NCI-H1694 treated with DMSO at 0.1 percent for 48 hours (cell line): ENCODE data around the gene TNXB.

Source experiments
- DNase-seq: peaks from one replicate; lab custom pipeline; 2025; lab: John Stamatoyannopoulos, UW

Gene TNXB, protein sequence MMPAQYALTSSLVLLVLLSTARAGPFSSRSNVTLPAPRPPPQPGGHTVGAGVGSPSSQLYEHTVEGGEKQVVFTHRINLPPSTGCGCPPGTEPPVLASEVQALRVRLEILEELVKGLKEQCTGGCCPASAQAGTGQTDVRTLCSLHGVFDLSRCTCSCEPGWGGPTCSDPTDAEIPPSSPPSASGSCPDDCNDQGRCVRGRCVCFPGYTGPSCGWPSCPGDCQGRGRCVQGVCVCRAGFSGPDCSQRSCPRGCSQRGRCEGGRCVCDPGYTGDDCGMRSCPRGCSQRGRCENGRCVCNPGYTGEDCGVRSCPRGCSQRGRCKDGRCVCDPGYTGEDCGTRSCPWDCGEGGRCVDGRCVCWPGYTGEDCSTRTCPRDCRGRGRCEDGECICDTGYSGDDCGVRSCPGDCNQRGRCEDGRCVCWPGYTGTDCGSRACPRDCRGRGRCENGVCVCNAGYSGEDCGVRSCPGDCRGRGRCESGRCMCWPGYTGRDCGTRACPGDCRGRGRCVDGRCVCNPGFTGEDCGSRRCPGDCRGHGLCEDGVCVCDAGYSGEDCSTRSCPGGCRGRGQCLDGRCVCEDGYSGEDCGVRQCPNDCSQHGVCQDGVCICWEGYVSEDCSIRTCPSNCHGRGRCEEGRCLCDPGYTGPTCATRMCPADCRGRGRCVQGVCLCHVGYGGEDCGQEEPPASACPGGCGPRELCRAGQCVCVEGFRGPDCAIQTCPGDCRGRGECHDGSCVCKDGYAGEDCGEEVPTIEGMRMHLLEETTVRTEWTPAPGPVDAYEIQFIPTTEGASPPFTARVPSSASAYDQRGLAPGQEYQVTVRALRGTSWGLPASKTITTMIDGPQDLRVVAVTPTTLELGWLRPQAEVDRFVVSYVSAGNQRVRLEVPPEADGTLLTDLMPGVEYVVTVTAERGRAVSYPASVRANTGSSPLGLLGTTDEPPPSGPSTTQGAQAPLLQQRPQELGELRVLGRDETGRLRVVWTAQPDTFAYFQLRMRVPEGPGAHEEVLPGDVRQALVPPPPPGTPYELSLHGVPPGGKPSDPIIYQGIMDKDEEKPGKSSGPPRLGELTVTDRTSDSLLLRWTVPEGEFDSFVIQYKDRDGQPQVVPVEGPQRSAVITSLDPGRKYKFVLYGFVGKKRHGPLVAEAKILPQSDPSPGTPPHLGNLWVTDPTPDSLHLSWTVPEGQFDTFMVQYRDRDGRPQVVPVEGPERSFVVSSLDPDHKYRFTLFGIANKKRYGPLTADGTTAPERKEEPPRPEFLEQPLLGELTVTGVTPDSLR (N-terminal part only)

DNA sequence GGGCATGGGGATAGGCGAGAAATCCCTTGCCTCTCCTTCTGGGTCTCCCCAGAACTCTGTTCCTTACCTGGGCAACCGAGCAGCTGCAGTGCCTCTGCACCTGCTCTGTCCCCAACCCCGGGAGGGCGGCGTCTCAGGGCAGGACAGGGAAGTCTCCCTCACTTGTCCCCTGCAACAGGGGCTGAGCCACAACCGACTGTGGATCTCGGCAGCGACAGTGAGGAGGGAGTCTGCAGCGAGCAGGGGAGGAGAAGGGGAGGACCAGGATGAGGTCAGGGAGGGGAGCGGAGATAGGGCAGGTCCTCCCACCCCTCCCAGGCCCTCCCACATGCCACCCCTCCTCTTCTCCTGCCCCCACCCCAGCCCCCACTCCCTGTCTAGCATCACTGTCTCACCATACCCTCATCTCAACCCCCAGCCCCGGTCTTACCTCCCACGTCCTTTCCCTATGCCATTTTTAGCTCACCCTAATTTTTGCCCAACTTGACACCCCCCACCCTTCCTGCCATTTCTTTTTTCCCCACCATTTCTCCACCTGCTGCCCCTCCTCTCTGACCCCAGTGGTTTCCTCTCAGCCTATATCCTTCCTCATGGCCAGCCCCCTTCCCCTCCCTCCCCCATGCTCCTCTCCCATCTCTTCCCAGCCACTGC, at the start of gene TNXB:
TSS of gene TNXB (minus strand) at position 225 of the 651 bp plus-strand sequence. CDS start 11,140 bp downstream, outside the sequence.
- no peak for DNase-seq

GRCh38 chr6:32158052-32158451, 48.9 kb upstream of the TNXB start:
- DNase-seq = no peak

DNA sequence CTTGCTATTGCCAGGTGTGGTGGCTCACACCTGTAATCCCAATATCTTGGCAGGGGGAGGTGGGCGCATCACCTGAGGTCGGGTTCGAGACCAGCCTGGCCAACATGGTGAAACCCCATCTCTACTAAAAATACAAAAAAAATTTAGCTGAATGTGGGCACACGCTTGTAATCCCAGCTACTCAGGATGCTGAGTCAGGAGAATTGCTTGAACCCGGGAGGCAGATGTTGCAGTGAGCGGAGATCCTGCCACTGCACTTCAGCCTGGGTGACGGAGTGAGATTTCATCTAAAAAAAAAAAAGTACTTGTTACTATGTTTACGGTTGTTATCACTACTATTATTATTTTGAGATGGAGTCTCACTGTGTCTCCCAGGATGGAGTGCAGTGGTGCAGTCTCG, 47.8 kb upstream of the TNXB start:
- DNase-seq = no peak

DNA sequence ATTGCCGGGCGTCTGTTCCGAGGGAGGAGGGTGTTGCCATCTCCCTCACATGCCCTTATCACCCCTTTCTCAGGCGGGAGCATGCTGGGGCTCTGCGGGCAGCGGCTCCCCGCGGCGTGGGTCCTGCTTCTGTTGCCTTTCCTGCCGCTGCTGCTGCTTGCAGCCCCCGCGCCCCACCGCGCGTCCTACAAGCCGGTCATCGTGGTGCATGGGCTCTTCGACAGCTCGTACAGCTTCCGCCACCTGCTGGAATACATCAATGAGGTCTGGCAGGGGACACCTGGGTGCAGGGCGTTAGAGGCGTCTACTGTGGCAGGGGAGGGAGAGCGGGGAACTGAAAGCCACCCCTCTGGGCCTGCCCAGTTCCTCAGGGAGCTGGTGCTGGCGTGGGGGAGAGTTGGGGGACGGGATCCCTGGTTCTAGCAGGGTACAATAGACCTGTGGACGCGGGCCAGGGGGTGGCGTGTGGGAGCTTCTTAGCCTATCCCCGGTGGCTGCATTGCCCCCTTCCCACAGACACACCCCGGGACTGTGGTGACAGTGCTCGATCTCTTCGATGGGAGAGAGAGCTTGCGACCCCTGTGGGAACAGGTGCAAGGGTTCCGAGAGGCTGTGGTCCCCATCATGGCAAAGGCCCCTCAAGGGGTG, 45.5 kb upstream of the TNXB start:
- peak; percentile 15 for DNase-seq

DNA sequence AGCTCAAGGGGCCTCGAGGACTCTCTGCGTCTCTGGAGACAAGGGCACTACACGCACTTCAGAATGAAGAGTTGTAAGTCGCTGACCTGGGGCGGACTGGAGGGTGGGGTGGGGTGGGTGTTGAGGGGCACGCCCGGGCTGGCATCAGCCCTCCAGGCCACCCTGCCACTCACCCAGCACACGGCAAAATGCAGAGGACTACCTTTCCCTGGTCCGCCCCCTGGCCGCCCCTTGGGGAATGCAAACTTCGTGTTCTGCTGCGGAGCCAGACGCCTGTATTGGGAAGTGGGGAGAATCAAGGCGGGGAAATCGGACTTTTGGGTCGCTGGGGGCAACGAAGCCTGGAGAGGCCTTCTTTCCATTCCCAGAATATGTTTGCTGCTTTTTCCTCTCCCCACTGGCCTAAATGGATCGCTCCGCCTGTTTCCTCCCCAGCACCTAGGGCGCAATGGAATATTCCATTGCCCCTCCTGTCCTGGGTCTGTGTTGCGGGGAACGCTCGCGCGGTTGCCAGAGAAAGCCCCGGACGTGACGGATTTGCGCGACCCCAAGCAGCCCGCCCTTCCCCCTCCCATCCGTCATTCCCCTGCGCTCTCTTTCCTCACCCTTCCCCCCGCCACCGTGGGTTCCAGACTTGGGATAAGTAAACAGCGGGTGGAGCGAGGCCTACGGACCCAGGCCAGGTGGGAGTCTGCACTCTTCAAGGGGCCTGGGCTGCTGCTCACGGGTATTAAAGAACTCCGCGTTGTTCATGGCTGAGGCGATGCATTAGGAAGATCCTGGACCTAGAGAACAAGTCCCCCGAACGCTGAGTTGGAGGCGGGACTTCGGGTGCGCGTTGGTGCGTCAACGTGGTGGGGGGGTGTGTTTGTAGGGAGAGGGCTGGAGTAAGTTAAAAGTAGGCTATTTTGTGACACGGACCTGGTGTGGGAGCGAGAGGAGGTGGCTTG, 44.7 kb upstream of the TNXB start, which contains the start of gene PPT2:
TSS of gene PPT2 (plus strand) at position 578 of the 950 bp plus-strand sequence. CDS start 454 bp downstream, outside the sequence.
- DNase-seq = peak; percentile 72

GRCh38 chr6:32152769-32153563, 43.8 kb upstream of the TNXB start:
- no peak for DNase-seq

GRCh38 chr6:32151863-32152768, 43.0 kb upstream of the TNXB start, which contains the start of gene PRRT1:
Gene PRRT1 (minus strand): TSS chr6:32151939. CDS start chr6:32151827, 112 bp downstream.
- DNase-seq = no peak

DNA sequence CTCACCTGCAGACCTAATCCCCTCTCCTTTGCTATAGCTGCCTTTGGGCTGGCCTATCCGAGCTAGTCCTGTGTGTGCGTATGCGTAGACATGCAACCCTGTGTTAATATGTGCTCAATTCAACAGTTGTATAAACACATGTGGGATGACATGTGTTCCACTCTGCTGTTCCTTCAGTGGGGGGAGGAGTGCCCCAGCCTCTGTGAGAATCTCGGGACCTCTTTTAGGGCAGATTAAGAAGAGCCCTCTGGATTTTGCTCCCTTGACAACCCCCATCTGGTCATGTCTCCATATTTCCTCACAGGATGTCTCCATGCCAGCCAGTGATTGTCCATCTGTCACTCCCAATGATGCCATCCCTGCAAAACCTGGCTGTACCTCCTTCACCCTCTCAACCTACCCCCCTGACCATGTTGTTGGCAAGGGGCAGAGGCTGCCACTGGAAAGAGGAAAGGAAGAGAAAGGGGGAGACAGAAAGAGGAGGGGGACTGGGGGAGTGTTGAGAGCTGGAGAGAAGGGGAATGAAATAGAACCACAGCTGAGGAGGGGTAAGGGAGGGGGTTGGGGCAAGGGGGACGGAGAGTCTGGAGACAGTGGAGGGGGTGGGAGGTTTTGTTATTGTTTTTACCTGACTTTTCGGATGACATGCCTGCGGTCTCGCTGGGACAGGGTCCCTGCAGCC, 42.2 kb upstream of the TNXB start:
- peak; percentile 37 for DNase-seq

DNA sequence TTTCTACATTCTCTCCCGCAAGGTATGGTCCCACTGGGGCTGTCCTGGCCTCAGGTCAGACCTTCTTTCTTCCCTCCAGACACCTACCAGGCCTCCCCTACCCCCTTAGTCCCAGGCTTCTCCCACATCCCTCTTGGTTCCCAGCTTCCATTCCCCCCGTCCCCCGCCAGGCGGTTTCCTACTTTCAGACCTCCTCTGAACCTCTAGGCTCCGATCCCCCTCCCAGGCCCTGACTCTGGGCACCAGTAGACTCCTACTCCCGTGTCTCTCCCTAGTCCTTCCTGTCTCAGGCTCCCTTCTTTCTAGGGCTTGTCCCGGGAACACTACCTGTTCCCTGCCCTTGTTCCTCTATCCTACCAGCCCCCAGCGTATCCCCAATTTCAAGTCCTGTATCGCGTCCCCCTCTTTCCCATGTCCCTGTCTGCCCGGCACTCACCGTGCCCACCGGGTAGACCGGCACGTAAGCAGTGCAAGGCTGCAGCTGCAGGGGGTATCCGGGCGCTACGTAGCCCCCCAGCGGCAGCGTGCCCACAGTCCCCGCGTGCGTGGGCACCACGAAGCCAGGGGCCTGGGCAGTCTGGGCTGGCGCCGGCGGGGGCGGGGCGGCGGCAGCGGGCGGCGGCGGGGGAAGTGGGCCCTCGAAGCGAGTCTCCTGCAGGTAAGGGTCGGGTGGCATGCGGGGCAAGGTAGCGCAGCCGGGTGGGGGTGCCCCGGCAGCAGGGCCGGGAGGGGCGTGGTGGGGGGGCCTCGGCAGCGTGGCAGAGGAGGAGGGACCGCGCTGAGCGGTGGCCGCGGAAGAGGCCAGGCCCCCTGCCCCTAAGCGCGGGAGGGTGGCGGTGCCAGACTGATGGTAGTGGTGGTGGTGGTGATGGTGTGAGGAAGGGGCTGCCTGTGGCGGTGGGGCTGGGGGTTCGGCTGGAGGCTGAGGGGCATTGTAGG, 41.1 kb upstream of the TNXB start:
- DNase-seq = no peak

GRCh38 chr6:32149092-32149755, 40.1 kb upstream of the TNXB start:
- no peak for DNase-seq

DNA sequence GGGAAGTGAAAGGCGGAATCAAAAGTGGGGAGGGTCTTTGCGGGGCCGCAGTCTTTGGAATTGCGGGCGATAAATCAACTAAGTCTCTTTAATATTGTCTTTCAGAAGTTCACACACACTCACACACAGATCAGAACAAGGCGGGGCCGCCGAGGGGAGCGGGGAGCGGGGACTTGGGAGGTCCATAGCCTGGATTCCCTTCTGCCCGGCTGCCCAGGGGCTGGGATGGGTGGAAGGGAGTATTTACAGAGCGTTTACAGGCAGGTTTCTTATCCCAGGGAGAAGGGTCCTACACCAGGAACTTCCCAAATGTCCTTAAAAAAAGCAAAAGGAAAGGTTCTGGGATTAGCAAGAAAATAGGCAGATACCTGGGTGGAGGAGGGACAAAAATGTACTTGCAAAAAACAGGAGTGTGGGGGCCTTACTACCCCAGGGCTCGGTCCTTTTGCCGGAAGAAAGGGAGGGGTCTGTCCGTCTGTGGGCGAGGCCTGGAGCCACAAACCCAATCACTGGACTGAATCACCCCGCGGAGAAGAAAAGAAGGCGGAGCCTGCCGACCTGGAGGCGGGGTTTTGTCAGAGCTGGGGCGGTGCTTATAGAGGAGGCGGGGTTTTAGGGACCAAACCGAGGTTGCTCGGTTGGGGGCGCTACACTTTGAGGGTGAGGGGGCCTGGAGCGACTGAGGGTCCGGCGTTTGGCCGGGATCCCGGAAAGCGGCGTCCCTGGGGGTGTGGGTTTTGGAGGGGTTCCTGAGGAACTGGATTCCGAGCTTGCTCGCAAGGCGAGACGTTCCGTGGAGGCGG, 39.4 kb upstream of the TNXB start:
- DNase-seq = no peak

DNA sequence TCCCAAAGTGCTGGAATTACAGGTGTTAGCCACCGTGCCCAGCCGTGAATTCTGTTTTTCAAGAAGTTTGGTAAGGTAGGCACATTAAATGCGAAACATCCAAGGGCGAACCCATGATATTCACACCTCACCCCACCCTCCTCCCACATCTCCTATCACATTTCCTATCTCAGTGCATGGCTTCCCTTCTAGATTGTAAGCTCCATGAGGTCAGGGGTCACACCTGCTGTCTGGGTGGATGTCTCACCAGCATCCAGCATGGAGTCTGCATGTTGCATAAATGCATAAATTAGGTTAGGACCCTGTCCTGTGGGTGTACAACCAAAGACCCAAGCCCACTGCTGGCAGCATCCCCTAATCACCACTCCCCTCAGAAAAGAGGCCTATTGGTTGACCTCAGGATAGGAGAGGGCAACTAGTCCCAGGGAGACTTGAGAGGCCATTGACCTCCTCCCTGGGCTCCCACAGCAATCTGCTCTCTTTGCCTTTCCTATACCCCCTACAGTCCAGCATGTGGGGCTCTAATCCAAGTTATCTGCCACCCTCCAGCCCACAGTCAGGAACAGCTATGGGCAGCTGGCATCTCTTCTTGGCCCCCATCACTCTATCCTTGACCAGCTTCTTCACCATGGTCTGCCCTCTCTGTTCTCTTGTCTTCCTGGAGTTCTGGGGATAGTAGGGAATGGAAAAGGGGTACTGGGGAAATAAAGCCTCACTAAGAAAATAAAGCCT, 38.4 kb upstream of the TNXB start:
- no peak for DNase-seq

DNA sequence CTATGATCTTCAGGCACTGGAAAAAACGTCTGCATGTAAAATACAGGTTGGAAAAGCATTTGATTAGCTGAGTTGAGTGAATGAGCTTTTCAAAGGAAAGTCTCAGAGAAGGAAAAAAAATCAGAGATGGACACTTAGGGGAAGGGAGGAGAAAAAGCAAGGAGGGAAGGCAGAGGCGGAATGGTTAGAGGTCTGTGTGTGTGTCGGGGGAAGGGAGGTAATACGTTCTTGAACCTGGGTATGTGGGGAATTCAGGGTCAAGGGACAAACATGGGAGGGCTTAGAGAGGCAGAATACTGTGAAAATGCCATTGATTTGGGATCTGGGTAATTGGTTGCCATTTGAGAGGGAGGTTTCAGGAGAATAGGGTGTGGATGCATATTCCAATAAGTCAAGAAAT, 37.5 kb upstream of the TNXB start:
- no peak for DNase-seq

DNA sequence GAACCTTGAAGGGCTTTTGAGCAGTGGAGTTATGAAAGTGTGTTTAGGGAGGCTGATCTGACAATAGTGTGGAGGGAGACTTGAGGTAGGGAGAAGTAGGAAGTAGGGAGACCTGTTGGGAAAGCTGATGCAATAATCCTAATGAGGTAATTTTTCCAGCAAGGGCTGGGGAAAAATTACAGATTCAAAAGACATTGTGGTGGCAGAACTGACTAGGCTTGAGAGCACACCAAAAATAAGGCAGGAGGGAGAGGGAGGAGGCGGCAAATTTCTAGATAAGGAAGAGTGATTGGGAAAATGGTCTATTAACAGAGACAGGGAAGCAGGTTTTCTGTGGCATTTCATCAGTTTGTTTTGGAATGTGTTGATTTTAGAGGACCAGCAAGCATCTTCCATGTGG, 37.1 kb upstream of the TNXB start:
- DNase-seq = no peak
